NCI-H1417 treated with DMSO at 0.1 percent for 48 hours (cell line): Measurements from ENCODE around the gene KRTAP9-9.
"Not testable (repeated sequence)": the region's sequence is repeated elsewhere in the genome, so short reads cannot be mapped to it uniquely, and the experiment has no call there.

Experiments
- DNase-seq: peaks from one replicate; lab custom pipeline; 2025; lab: John Stamatoyannopoulos, UW

The KRTAP9-9 gene

DNA sequence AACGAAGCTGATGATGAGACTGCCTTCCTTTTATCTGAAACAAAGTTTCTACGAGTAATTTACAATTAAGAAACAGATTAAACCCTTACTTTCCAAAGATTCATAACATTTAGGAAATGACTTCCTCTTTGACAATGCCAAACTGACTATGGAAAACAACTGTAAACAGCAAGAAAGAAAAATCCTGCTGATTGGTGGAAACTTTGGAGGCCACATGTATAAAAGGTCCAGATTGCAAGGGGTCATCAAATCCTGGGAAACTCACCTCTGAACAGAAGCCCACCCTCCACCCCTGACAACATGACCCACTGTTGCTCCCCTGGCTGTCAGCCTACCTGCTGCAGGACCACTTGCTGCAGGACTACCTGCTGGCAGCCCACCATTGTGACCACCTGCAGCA lies 9.9 kb downstream of the KRTAP9-9 start, which contains the start of gene KRTAP9-6:
KRTAP9-6 (plus strand) TSS at position 301 of the 400 bp plus-strand sequence; CDS start at position 301, 0 bp downstream.
- DNase-seq = no peak

DNA sequence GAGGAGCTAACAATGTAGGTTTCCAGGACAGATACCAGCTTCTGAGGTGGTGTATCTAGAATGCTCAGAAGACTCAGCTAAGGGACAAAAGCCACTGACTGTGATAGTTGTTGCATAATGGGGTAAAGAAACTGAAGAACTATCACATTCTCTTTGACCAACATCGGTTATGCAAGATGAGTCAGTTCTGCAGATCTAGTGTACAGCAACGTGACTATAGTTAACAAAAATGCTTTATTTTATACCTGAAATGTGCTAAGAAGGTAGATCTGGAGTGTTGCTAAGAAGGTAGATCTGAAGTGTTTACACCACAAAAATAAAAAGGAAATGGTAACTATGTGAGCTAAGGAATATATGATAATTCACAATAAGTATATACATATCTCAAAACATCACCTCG lies 12.5 kb downstream of the KRTAP9-9 start:
- no peak for DNase-seq

DNA sequence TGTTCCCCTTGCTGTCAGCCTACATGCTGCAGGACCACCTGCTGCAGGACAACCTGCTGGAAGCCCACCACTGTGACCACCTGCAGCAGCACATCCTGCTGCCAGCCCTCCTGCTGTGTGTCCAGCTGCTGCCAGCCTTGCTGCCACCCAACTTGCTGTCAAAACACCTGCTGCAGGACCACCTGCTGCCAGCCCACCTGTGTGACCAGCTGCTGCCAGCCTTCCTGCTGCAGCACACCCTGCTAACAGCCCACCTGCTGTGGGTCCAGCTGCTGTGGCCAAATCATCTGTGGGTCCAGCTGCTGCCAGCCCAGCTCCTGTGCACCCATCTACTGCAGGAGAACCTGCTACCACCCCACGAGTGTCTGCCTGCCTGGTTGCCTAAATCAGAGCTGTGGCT lies 16.1 kb downstream of the KRTAP9-9 start:
- DNase-seq = not testable (repeated sequence)

DNA sequence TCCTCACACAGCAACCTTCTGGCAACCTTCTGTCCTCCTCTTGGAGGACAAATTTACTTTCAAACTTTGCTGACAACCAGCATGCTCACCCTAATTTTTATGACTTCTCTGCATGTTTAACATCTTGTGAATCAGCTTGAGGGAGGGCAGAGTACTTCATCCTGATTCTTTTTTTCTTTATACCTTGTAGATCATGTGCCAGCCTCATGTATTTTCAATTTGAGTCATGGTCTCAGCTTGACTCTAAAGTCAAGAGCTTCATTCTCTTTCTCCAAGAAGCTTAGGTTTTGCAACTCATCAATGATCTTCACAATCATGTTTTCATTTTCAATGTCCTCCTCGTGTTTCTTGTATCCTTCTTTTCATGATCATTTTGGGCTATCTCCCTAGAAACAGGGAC lies 16.7 kb downstream of the KRTAP9-9 start:
- DNase-seq = no peak

DNA sequence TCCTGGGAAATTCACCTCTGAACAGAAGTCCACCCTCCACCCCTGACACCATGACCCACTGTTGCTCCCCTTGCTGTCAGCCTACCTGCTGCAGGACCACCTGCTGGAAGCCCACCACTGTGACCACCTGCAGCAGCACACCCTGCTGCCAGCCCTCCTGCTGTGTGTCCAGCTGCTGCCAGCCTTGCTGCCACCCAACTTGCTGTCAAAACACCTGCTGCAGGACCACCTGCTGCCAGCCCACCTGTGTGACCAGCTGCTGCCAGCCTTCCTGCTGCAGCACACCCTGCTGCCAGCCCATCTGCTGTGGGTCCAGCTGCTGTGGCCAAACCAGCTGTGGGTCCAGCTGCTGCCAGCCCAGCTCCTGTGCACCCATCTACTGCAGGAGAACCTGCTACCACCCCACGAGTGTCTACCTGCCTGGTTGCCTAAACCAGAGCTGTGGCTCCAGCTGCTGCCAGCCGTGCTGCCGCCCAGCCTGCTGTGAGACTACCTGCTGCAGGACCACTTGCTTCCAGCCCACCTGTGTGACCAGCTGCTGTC lies 20.5 kb downstream of the KRTAP9-9 start, which contains the start of gene KRTAP9-7:
KRTAP9-7 (plus strand) TSS at position 51 of the 543 bp plus-strand sequence; CDS start at position 51, 0 bp downstream.
- DNase-seq = not testable (repeated sequence)

DNA sequence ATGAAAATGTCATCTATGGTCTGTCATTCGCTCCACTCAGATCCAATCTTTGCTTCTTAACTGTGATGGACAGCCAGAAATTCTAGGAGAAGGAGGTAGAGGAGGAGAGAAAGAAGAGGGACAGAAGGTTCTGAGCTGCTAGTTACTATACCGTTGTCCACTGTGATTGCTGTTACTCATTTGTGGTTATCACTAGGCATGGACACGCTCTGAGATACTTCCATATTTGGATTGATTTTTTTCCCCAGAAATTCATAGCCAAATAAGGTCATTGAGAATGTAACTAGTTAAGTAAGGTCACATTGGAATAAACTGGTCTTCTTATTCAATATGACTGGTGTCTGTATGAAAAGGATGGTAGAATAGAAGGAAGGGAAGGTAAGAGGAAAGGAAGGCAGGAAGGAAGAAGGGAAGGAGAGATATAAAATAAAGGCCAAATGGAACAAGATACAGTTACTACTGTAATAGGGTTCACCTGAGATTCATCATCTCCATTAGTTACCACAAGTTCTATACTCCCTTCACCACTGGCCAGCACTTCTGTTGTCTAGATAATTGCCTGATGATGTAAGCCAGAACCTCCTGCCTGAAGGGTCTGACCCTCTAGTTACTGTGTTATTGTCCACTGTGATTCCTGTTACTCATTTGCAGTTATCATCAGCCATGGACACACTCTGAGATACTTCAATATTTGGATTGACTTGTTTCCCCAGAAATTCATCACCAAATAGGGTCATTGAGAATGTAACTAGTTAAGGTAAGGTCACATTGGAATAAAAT lies 23.2 kb downstream of the KRTAP9-9 start:
- DNase-seq = no peak

DNA sequence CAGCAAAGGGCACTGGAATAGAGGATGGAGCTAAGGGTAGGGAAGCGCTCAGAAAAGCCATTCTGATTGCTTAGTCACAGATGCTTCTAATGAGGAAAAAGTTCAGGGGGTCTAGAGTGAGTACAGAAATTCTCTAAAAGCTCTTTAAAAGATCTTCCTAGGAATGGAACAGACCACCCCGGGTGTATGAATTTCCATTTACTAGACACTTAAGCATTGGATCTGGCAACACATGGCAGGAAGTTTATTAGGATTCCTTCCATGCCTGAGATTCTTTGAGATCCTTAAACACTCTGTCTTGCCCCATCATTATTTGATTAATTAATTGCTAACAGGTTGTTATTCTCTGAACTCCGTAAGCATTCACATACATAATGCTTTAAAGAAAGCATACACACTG lies 28.9 kb downstream of the KRTAP9-9 start:
- DNase-seq = no peak

DNA sequence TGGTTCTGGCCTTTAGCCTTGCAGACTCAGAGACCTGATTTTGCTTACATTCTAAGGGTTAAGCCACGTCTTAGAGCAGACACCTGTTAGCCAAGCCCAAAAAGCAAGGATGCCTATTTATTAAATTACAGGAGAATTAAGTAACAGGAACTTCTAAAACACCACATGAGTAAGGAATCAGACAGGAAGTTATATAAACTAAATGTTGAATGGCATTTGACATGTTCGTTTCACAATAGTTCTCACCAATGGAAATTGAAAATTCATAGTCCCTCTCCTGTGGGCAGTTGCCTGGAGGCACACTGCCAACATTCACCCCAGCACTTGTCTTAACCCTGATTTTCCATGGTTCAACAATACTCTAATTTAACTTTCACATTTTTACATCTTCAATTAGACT lies 29.4 kb downstream of the KRTAP9-9 start:
- DNase-seq = no peak

DNA sequence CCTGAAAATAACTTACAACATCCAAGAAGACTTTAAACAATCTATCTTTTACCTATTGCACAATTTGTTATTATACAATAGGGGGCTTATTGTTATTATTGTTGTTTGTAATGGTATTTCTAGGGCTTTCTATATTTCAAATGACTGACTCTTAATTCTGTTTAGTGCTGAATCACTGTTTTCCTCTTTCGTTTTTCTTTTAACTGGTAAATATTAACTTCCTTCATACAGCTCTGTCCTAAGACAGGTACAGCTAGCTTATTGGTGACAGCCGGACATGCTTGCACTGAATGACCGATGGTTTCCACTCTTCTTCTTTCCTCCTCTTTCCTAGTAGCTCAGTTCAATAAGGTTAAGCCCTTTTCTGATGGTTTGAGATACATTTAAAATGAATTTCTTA lies 31.9 kb downstream of the KRTAP9-9 start:
- DNase-seq = no peak

DNA sequence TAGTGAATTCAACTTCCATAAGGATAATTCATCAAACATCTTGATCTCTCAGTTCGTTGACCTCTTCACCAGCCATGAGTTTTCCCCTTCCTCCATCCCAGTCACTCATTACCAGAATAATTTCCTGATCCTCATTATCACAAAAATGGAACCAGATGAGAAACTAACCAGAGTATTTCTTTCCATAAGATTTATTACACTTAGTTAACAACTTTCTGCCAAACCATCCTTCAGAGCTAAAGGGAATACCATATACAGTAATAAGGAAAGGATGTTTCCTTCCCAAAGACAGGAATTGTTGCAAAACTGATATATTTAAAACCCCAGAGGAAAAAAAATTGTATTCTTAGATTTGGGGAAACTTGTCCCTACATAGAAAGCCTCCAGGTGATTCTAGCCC lies 38.8 kb downstream of the KRTAP9-9 start:
- no peak for DNase-seq

DNA sequence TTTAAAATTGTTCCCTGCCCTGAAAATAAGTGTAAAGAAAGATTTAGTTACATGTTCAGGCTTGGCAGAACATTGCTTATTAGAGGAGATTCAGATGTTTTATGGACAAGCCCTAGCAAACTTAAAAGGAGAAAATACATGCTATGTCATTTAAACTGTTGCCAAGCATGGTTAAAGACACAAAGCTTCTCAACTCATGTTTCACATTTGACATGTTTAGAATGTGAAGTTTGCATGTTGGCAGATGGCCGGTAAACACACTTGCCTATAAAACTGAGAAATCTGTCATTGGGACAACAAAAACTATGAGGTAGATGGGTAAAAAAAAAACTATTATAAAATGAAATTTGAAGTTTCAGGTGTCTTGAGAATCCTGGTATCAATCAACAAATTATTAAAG lies 41.7 kb downstream of the KRTAP9-9 start:
- no peak for DNase-seq

DNA sequence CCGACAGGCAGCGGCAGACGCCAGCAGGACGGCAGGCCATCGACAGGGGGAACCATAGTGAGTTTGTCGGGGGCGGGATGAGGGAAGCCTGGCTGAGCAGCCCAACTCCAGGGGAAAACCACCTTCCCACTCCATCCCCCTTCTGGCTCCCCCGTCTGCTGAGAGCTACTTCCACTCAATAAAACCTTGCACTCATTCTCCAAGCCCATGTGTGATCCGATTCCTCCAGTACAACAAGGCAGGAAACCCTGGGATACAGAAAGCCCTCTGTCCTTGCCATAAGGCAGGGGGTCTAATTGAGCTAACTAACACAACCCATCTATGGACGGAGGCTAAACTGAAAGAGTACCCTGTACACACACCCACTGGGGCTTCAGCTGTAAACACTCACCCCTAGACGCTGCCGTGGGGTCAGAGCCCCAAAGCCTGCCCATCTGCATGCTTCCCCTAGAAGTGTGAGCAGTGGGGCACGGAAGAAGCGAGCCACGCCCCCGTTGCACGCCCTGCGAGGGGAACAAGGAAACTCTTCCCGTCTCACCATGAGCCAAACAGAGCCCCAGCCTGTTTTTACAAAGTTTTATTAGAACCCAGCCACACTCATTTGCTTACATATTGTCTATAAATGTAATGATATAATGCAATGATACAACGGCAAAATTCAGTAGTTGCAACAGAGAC lies 43.4 kb downstream of the KRTAP9-9 start:
- DNase-seq = no peak

DNA sequence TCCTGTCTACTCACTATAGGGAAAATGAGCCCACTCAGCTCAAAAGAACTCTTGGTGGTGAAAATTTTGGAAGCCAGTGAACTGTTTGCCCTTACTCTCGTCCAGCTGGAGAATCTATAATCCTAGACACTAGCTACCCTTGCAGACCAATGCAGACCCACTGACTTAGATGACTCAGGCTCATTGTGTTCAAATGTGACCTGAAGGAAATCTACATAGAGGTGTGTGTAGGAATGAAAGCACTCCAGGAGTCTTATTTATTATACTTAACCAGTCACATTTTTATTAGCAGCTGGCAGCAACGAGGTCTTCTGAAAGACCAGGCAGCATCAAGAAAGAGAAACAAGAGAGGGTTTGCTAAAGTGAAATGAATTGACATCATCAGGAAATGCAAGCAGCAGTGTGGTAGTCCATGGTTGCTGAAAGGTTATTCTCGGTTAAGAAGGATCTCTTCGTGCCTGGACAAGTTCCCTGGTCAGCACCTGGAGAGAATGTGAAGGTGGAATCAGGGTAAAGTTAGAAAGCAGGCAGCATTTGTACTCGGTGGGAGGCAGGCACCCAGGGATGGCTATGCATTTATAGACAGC lies 46.1 kb downstream of the KRTAP9-9 start:
- DNase-seq = no peak

DNA sequence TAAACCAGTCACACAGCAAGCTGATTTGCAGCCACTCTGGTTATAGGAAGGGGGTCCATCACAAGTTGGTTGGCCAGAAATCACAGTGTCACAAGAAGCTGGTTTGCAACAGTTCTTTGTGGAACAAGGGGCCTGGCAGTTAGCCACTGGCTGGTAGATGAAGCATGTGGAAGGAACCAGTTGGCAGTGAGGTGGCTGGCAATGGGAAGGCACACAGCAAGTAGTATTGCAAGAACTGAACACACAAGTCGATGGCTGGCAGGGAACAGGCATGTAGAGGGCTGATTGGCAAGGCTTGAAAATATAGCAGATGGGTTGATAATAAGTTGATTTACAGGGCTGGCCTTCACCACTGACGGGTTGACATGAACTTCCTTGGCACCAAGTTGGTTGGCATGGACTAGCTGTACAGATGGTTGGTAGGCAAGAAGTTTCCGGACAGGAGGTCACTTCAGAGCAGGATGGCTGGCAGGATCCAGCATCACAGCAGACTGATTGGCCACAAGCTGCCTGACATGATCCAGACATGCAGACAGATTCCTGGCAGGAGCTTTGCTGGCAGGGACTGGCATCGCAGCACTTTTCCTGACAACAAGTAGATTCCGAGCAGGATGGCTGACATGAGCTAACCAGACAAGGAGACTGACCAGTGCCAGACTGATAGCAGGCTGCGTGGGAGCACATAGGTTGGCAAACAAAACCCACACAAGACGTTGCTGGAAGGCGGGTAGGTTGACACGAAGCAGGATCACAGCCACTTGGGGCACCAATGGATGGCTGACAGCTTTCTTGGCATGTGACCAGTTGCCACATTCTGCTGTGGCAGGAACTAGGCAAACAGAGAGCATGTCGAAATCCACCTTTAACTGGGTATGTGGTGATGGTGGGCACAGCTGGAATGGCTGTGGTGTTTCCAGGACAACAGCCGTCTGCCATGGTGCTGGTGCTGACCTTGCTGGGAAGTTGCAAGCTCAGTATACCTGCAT lies 47.0 kb downstream of the KRTAP9-9 start, which contains the start of gene KRTAP29-1:
KRTAP29-1 (minus strand) TSS at position 936 of the 986 bp plus-strand sequence; CDS start at position 936, 0 bp downstream.
- DNase-seq = no peak

DNA sequence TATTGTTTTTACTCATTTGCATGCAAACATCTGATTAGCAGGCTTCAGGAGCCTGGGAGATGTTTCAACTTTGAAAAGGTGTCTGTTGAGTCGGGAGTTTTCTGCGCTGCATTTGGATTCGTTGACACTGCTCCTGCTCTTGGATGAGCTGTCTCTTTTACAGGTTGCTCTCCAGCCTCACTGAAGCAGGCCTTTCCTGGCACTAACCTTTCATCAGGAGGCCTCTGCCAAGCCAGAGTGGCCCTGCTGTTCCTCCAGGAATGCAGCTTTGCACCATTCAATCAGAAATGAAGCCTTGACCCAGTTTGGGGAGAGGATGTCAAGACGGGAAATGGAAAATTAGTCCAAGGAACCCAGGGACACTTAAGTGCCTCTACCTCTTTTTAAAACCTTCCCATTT lies 47.8 kb downstream of the KRTAP9-9 start:
- DNase-seq = no peak

DNA sequence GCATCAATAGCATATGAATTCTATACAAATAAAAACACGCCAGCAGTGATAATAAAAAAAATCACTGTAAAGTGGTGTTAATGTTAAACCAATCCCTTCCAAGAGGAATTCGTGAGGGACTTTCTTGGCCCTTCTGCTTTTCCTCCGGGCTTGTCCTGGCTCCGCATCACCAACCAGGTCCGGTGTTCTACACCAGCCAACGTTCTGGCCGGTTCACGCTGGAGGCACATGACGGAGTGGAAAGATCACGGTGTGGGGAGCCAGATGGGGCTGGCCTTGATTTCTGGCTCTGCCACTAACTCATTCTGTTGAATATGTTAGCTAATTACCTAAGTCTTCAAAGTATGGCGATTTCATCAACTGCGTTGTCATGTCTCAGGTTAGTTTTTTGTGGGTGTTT lies 48.9 kb downstream of the KRTAP9-9 start:
- DNase-seq = no peak
